HG02678 (cell line): ENCODE results near the gene DNAJB12.
"Not testable (repeated sequence)": the region's sequence is repeated elsewhere in the genome, so short reads cannot be mapped to it uniquely, and the experiment has no call there.

Experiments used
- ATAC-seq: cut with Tn5 transposase; IDR thresholded peaks from one replicate; pipeline ENCODE4 v1.9.1; 2021; ENCODE audit warnings: mild to moderate bottlenecking, moderate library complexity; ENCODE audit not compliant: unreplicated experiment

Gene DNAJB12

DNA sequence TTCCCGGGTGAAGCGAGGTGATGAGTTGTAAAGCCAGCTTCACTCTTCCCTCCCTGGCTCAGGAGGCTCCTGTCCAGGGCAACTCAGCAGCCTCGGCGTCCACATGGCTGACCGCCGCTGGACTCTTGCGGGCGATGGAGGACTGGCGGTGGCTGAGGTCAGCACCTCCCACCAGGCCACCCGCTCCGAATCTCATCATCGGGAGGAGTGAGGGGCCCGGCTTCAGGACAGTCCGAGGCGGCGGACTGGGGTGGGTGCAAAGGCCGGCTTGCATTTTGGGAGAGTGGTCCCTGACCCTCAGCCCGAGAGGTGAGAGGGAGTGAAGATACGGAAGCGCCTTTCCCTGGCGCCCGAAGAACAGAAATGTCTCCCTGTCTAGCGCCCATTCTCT lies 759 bp downstream of the DNAJB12 start:
- ATAC-seq: peak; percentile 4

DNA sequence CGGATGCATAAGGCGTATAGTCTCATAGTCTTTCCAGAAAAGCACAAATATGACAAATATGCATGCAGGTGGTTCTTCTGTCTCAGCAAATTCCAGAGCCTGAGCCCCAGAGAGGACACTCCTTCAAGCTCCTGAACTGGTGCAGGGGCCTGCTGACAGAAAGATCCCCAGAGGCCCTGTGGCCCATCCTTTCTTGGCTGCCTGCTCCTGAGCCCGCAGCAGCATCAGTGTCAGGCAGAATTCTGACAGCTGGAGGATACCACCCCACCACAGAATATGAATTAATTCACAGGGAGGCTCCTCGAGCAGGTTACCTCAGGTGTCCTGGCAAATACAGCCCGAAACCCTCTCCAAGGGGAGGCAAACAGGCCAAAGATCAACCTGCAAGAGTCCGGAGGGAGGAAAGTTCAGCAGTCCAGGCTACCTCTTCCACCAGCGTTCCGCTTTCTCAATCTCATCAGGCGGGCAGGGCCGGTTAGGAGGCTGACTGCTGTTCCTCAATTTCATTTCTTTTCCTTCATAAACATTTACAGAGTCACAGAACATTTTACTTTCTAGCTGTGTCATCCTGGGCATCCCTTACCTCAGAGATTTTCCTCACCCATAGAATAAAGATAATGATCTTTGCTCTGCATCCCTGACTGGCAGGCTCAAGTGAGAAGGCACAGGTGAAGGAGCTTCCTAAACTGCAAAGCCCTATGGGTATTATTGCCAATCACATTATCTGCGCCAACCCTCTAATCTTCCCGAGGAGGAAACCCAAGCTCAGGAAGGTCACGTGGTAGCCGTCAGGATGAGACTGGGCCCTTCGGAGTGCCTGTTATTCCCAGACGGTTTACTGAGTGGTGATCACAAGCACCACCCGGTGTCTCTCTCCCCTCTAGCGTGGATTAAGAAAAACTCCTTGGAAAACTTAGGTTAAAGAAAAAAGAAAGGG lies 1.4 kb downstream of the DNAJB12 start:
- ATAC-seq: no peak

DNA sequence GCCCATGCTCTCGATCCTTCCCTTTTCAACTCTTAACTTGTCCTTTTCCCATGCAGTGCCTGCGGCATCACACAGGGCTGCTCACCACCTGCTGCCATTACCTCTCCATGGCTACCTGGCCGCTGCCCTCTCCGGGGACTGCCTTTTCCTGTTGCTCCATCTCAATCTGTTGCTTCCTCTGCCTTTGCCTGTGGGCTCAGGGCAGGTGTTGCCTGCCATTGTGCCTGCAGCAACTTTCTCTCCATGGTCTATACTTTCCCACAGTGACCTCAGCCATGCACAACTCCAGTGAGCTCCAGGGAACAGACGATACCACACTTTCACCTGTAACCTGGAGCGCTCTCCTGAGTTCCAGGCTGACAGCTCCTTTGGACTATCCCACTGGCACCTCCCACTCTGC lies 3.2 kb downstream of the DNAJB12 start:
- no peak for ATAC-seq

DNA sequence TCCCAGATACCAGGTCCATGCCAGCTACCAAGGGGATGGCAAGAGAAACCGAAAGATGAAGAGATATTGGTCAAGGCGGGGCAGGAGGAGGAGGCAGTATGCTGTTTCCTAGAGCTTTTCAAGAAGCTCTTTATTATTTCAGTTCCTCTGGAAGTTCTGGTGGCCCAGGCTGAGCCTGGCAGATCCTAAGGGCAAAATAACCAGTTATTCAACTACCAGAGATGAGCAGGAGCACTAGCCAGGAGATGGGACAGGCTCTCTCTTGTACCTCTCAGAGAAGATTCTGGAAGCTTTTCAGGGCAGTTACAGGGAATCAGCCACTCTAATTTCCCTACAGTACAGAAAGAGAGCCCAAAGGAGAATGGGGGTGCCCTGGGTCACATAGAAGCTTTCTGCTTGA lies 5.3 kb downstream of the DNAJB12 start:
- ATAC-seq: no peak

DNA sequence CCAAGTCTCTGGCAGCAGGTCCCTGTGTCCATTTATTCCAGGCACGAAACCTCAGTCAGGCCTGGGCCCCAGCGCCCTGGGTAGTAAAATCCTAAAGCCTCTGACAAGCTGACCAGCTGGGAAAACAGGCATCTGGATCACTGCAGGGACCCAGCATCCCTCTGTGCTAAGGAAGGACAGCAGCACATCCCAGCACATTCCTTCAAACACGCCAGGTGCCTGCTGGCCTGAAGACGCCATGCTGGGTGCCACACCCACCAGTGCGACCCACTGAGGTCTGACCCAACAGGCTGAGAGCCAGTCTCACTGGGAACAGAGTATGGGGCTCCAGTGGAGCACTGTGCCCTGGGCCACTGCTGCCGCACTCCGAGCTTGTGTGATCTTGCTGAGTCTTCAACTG lies 6.4 kb downstream of the DNAJB12 start:
- no peak for ATAC-seq

DNA sequence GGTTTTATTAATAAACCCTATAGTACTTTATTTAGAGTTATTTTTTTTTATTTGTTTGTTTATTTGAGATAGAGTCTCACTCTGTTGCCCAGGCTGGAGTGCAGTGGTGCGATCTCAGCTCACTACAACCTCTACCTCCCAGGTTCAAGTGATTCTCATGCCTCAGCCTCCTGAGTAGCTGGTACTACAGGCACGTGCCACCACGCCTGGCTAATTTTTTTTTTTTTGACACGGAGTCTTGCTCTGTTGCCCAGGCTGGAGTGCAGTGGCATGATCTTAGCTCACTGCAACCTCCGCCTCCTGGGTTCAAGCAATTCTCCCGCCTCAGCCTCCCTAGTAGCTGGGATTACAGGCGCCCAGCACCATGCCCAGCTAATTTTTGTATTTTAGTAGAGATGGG lies 8.6 kb downstream of the DNAJB12 start:
- ATAC-seq: not testable (repeated sequence)

DNA sequence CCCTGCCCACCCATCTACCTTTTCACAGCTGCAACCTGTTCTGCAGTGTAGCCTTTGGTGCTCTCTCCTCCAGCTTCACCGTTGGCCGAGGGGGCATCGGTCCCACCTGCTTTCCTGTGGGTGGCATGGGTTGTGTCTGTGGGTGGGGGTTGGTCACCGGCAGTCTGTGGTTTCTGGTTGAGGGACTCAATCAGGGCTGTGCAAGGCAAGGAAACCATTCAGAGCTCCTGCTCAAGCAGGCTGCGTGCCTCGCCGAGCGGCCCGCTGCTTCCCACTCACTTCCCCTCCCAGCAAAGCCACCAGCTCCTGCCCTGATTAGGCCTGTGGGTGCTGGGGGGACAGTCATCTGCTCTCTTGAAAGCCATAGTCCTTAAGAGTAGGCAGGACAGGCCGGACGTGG lies 9.8 kb downstream of the DNAJB12 start:
- ATAC-seq: no peak

DNA sequence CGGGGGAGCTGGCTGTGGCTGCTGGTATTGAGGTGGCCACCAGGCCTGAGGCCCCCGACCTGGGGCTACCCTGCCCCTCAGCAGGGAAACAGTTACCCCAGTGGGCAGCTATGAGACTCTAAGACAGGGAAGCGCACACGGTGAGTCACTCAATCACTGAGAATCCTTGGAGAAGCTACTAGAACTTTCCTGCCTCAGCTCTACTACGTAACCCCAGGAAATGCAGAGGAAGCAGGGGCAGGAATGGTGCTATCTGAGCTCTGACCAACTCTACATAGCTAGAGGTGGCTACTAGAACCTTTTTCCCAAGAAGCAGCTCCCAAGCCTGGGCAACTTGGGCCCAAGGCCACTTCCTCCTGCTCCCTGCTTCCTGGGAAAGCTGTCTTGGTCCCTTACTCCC lies 11.8 kb downstream of the DNAJB12 start:
- no peak for ATAC-seq

DNA sequence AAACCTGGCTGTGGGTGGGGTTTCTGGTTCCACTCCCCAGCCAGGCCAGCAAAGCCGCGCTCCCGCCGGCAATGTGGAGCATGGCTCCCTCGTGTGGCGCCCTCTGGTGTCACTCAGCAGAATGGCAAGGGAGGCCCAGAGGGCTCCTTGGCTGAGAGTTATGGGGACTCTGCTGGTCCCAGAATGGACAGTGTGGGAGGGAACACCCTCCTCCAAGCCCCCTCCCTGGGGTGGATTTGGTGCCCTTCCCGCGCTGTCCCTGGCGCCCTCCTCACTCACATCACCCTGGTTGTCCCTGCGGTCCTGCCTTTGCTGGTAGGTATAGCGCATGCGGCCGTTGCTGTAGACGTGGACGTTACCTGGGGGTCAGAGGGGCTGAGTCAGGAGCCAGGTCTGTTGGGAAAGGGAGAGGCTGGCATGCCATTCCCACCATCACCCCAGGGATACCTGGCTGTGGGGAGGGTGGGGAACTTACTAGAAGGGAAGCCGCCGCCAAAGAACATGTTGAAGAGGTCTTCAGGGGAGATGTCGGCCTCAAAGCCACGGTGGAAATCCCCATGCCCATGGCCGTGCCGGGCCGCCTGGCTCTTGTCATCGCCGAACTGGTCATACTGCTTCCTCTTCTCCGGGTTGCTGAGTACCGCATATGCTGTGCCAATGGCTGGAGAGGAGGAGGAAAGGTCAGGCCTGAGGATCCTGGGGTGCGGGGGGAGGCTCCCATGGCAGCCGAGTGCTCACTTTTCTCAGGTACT lies 14.0 kb downstream of the DNAJB12 start:
- ATAC-seq: peak; percentile 40

DNA sequence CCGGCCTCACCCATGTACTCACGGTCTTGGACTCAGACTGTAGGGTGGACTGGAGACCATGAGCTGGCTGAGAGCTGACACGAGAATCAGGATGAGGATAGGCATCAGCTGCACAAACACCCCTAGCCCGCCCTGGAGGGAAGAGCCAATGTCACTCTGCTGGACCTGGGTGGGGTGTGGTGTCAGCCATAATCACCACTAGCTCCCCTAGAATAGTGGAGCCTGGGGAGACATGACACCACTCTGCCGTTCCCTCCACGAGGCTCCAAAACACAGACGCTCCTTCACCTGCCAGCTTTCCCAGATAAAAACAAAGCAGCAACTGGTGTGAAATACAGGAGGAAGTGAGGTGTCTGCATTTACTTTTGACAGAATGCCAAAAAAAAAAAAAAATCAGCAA lies 16.5 kb downstream of the DNAJB12 start:
- ATAC-seq: no peak

DNA sequence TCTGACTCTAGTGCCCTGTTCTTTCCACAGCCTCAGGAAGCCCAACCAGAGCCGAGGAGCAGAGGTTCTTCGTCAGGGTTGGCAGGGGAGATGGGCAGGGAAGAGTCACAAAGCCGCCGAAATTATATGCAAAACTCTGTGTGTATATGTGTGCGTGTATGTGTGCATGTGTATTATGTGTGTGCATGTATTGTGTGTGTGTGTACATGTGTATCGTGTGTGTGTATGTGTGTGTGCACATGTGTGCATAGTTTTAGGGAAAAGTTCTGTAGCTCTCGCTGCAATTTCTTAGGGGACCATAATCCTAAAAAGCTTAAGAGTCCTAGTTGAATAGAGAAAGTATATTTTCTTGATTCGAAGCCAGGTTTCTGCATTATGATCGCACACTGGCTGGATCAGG lies 17.0 kb downstream of the DNAJB12 start:
- ATAC-seq: no peak

DNA sequence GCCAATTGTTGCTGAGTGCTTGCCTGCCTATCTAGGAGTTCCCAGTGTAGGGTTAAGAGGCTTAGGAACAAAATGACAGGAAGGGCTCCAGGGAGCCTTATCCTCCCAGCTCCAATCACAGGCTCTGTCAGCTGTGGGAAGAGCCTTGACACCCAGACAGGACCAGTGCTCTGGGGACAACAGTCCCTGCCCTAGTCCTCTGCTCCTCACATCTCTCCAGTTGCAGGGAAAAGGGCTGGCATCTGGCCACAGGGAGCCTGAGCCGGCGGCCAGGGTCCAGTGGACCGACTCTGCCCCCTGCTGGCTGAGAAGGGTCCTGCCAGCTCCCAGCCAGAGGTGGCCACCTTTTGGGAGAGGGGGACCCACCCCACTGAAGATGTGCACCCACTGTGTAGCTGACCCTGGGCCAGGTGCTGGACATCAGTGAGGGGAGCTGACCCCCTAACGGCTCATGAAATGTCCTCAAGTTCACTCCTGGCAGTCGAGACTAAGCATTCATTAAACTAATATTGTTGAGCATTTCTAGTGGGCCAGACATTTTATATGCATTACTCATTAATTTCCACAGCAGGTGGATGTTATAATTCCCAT lies 17.6 kb downstream of the DNAJB12 start:
- no peak for ATAC-seq

DNA sequence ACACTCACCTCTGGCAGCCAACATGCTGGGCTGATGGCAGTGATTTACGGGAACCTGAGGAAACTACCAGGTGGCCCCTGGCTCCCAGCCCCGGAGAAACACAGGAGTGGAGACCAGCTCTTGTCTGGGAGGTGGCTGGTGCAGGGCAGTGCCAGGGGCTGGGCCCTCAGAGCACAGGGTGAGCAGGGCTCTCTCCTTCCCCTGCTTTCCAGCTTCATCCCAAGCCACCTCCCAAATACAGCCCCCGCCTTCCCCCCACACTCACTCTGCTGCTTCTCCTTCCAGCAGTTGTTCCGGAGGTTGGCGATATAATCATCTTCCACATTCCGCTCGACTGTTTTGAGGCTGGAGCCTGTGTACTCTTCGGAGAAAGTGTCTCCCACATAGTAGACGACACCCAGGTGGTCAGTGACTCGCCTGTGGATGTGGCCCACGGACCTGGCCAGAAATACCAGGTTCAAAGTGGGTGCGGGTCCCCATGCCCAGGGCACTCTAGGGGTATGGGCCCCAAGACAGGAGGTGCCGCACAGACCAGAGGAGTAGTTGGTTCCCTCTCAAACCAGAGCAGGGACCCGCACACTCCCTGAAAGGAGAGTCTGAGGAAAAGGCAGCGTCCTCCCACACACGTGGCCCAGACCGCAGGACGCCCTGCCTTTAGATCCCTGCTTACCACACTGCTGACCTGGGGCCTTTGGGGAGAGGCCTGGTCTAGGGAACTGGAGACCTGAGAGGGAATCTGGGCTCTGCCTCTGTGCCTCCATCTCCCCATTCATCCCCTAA lies 18.3 kb downstream of the DNAJB12 start:
- no peak for ATAC-seq

DNA sequence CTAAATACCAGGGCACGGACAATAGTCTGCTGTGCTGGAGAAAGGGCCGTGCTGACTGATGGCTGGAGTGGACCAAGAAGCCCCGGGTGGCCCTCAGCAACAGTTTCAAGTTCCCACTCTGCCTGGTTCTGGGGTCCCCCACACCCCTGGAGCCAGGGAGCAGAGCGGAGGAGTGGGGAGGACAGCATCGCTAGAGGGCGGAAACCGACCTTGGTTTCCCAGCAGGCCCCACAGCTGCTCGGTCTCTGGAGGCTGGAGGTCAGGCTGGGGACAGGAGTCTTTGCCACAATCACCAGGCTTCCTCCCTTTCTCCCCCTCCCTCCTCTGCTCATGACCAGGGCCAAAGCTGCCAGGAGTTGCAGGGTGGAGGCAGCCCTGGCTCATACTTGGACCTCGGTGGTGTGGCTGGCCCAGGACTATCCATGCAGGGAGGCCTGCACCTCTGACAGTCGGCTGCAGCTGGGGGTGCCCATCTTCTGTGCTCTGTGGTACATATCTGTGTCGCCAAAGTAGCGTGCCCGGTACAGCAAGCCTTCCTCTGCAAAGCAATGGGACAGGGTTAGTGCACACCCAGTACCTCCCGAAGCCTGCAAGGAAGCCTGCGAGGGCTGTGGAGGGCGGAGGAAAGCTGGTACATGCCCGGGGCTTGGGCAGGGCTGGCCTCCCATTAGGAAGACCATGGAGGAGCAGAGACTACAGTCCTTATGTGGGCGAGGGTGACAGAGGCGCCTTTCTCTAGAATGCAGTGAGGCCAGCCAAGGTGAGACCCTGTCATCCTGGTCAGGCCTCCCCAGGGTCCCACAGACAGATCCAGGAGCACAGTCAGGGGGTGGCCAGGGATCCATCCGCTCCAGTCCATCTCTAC lies 19.1 kb downstream of the DNAJB12 start:
- peak; percentile 27 for ATAC-seq

DNA sequence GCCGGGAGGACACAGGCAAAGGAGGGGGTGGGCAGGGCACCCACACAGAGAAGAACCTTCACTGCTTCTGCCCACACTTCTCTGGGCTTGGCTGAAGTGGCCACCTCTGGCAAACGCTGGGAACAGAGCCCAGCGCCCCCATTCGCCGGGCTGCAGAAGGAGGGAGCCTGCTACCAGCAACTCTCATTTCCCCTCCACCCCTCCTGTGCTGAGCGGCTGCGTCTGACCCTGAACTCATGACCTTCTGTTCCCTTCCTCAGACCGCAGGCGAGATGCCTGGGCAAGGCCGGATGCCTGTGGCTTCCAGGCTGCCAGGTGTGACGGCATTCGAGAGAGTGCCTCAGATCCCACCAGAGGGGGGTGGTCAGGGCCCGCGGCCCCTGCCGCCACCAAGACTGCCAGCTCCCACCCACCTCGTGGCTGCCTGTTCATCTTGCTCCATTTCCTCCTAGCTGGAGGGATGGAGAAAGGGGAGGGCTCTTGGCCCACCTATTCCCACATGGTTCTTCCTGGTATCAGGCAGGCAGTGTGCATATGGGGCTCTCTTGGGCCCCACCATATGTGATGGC lies 19.8 kb downstream of the DNAJB12 start:
- ATAC-seq: peak; percentile 66

DNA sequence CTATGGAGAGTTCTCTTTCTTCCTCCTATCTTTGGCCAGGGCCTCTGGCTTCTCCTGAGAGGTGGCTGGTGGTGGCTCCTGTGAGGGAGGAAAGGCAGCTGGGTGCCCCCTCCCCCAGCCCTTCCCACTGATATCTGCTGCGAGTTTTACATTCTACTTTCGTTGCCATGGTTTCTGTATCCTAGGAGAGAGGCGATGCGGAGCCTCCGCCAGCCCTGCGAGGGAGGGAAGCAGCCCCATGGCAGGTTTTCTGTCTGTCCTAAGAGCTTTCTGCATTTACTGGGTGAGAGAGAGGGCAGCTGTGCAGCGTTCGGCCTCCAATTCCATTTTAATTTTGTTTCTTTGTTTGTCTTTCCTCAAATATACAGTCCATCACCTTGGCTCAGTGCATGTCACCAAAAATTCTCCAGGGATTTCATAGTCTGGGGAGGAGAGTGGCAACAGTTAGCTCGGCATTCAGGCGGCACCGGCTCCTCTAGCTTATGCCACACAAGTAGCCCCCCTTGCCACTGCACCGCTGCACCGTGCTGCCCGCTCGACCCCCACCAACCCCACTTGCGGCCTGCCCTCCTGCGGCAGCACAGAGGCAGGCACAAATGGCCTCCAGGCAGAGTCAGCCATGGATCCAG lies 20.4 kb downstream of the DNAJB12 start:
- no peak for ATAC-seq

DNA sequence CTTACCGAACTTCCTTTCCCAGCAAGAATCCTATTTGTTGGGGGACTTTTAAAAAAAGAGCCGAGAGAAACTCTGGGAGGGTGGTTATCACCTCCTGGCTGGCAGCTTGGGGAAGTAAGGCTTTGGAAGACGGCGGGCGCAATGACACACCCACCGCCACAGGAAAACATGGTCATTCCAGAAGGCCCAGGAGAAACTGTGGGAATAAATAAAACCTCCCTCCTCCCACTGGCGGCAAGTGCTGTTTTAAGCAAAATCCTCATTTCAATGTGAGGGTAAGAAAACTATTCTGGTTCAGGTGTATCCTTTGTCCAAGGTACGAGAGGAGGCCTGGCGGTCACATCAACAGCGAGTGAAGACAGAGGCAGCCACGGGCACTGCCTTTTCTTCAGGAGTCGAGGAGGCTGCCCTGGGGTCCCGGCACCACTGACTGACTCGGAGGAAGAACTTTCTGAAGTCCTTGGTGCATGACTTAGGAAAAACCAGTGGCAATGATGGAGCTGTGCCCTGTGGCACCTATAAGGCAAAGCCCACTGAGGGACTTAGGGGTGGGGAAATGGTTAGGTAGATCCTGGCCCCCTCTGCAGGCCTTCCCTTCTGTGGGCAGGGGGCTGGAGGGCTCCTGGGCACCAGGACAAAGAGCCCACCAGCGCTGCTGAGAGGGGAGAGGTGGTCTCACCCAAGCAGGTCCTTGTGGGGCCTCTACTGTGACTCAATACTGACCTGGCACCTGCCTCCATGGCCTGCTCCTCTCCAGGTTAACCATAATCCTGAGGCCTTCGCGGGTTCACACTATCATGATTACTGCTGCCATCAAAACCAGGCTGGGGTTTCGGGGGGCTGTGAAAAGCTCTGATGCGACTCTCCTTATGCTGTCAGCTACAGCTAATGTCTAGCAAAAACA lies 21.4 kb downstream of the DNAJB12 start:
- no peak for ATAC-seq

DNA sequence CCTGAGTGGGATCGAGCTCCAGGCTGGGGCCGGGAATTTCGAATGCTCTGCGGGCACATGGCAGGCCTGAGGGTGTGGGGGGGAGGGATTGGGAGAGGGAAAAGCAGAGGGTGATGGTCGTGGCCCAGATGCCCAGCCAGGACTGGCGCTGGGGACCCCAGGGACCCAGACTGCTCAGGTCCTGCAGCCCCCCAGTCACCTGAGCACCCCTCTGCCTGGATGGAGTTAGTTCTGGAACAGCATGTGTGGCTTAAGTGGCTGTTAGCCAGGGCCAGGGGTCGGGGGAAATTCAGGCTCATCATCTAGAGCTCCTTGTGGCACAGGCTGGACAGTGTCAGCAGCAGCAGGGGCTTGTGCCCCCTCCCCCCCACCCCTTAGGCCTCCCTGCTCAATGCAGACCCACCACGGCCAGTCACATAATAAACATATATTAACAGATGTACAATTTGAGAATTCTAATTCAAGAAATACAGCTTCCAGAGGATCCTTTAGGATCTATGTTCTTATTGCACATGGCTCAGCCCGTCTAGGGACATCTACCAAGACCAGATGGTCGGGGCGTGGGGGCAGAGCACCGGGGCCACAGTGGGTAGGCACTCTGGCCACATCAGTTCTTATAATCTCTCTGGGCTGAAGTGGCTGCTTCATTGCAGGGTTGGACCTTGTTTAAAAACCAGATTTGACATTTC lies 22.2 kb downstream of the DNAJB12 start:
- no peak for ATAC-seq
